Fibroblast of peridontal ligament (primary cell): ENCODE results near the gene CYFIP1.
A peak's percentile ranks its signal among the peaks of the same experiment; 100 is the strongest.

ENCODE experiments used
- DNase-seq: peaks from one replicate; pipeline ENCODE4 v3.0.0-alpha.2; 2010; ENCODE audit errors: extremely low read depth

Gene CYFIP1

GRCh38 chr15:22968366-22968765 is 11.8 kb downstream of the CYFIP1 start:
- peak; percentile 84 for DNase-seq

DNA sequence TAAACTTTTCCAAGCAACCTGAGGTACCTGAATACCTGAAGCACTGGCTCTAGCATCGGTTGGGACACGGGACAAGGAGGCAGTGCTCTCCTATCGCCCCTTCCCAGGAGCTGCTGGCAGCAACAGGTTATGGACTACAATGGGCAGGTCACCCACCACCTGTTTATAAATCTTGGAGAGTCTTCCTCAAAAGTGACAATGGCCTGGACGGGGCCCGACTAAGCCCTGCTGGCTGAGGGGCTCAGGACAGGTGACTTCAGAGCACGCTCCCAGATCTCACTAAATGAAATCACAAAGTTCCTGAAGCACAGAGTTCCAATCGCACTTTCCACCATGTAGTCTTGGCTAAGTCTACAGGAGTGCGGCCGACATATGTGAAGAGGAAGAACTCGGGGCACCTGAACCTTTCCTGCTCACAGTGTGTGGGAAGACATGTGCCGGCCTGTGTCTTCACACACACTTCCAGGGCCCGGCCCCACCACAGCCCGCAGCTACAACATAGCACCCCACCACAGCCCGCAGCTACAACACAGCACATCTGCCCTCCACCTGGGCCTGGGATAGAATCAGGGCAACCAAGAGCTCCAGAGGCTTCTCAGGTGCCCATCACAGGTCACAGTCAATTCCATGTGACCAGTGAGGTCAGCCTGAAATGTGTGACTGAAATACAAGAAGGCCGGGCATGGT is 12.9 kb downstream of the CYFIP1 start:
- no peak for DNase-seq

GRCh38 chr15:22966321-22967083 is 13.7 kb downstream of the CYFIP1 start:
- no peak for DNase-seq

- peak; percentile 64 for DNase-seq
Observed at GRCh38 chr15:22963641-22964040, 16.5 kb downstream of the CYFIP1 start.

DNA sequence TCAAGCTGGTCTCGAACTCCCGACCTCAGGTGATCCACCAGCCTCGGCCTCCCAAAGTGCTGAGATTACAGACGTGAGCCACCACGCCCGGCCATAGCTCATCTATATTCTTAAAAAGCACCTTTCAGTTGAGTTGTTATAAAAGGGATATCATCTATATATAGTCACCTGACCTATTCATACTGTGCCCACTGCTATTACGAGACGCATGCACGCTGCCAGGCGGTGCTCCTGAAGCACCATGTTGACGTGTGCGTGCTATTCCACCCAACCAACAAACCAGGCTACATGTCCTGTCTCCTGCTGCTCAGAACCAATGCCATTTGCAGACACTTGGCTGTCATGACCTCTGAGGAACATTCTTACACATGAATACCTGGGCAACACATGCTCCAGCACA is 17.6 kb downstream of the CYFIP1 start:
- no peak for DNase-seq

GRCh38 chr15:22961762-22962161 is 18.4 kb downstream of the CYFIP1 start:
- DNase-seq: peak; percentile 49

DNA sequence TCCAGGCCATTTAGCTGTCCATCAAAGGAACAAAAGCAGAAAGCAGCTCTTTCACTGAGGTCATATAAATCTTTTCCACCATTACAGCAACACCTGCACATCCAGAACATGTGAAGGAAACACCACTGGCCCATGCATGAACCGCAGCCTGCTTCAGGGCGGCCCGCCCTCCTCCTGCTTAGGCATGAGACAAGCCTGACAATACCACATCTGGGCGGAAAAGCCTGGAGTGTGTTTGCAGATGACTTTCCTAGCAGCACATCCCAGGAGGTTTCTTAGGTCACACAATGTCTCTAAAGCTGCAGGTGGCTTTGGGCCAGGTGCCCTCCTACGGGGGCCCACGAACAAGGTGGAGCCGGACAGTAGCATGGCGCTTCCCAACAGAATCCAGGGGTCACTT is 19.6 kb downstream of the CYFIP1 start:
- no peak for DNase-seq

DNA sequence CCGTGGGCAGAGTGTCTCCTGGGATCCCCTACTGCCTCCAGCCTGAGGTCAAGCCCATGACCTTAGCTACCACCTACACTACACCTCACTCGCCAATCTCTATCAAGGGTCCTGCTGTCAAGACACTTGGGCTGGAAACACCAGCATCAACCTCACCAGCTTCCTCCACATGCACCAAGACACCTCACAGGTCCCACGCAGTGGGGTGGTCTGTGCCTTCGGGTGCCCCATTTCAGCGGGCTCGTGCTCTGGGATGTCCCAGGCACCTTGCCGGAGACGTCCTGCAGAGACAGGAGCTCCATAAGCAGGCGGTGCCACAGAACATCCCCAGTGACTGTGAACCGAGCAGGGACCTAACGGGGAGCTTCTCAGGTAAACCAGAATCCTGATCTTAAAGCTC is 20.0 kb downstream of the CYFIP1 start:
- DNase-seq: no peak

- no peak for DNase-seq
Observed at GRCh38 chr15:22959321-22960101, 20.7 kb downstream of the CYFIP1 start.

DNA sequence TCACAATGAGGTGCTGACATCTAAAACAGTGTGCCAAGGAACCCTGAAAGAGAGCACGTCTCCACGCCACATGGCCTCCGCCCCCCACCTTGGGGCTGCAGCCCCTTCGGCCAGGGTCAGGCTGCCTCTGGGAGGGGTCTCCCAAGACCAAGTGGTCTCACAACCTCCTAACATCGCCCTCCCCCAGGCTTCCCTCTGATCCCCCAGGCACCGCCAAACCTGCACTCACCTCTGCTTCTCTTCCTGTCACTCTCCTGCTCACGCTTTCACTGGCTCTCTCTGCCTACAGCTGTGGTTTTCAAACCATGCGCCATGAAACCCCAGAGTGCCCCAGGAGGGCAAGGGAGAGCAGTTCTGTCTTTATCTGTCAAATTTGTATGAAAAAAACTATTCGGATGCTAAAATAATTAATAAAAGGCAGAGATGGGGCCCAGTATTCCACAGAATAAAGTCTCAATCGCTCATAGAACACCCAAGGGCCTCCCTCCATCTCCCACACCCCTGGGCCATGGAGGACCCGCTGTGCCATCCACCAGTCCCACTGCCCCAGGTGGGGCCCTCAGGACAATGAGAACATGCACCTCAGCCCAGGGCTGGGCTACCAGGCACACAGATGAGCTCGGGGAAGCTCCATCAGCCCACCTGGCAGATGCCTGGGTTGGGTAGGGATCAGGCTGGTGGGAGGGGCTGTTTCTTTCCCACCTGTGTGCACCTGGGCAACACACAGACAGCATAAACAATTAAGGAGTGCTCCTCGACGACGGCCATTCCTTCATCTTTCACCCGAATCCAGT is 21.5 kb downstream of the CYFIP1 start:
- no peak for DNase-seq

DNA sequence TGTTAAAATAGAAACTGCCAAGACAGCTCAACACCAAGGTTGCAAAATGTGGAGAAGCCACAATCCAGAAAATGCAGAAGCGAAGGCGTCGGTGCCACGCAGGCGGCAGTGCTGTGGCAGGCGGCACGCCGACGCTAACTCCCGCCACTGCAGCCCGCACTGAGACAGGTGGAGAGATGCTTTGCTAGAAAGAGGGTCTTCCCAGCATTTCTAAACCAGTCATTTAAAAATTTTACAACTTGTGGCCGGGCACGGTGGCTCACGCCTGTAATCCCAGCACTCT is 23.2 kb downstream of the CYFIP1 start:
- no peak for DNase-seq

- DNase-seq: no peak
Observed at GRCh38 chr15:22956257-22956977, 23.8 kb downstream of the CYFIP1 start.

- DNase-seq: no peak
Observed at GRCh38 chr15:22955544-22956119, 24.5 kb downstream of the CYFIP1 start.

DNA sequence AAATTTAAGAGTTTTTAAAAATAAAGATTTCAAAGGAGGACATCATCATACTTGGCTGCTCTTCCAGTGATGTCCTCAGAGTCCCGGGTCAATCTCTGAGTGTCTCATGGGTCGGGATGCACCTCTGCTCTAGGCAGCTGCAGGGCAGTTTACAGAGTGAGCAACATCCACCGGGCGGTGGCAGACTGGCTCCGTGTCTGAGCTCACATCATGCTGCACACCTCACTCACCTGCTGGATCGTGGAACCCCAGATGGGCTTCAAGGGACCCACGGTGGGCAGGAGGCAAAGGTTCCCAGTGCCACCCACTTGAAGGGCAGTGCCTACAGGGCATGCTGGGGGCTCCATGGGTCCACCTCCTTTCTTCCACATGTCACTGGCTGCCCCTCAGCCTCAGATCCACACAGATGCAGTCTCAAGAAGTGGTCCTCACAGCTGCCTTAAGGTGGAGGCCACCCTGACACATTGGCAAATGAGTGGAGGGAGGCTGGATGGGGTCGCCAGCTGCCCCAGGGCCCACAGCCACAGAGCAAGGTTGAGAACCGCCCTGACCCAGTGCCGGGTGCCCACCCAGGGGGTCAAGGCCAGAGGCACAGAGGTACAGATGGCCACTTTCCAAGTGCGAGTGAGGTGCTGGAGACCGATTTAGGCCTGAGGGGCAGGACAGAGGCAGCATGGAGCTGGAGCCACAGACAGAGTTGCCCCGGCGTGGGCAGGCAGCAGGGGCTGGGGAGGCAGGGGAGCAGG is 25.2 kb downstream of the CYFIP1 start:
- no peak for DNase-seq

DNA sequence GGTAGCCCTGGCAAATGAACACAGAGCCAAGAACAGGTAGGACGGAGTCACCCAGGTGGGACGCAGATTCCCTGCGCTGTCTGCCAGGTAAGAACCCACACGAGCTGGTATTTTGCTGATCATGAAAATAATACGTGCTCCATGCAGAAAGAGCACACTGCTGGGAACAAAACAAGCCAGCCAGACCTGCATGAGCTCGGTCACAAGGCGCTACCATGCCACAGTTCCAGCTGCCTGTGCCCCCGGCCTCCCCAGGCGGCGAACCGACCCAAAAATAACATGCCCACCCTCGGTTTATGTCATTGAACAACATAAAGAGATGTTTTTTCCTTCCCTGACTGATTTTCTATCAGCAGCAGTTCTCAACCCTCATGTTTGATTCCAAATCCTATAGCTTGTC is 25.8 kb downstream of the CYFIP1 start:
- no peak for DNase-seq

DNA sequence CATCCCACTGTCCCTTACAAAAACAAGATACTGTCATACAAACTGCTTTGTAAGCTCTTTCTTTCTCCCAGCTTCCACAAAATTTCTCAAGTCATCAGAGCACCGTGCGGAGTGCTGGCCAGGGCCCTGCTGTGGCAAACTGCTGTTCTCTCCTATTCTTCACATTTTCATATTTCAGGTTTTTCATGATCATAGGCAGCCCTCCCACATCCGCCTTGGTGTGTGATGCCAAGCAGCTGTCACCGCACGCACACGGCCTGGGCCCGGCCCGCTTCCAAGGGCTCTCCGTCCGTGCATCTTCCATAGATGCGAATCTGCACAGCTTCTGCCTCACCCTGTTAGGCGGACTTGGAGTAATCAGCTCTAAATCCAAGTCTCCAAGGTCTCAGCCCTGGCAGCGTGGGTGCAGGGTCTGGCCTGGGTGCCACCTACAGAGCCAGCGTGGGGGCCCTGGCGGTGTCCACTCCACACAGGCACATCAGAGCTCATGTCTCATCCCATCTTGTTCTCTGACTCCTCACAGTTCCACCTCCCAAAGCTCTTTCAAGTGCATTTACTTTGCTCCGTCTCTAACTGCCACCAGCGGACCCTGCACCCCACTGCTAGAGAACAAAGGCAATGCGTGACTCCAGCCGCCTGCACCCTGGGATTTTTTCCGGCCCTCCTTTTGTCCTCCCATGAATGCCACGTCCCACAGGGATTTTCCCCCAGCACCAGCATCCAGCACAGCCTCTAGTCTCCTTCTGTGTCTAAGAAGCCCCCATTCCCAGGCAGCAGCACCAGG is 27.2 kb downstream of the CYFIP1 start:
- no peak for DNase-seq

GRCh38 chr15:22951381-22952280 is 28.5 kb downstream of the CYFIP1 start:
- DNase-seq: no peak

GRCh38 chr15:22951031-22951380 is 29.2 kb downstream of the CYFIP1 start:
- no peak for DNase-seq
